IMR-90 (cell line): ENCODE measurements around the gene IGFBP6. TPM values are rescaled to one million over a fixed set of nuclear protein-coding genes. Genes with fewer than 3 reads are reported as not detected.

Experiments
- ATAC-seq: fragments of 200-7000 bp; cut with Tn5 transposase; 2 replicates; pipeline ENCODE4 v1.9.1; 2020; ENCODE audit warnings: low read depth, mild to moderate bottlenecking, moderate library complexity
- BruUV-seq: library from RNA; stranded (reverse); fragments of 400-500 nt; replicated peaks from 2 replicates; lab custom pipeline; 2021; lab: Mats Ljungman, UMichigan
- CTCF ChIA-PET: fragments of 300-600 bp; formaldehyde crosslinking; extraction: SDS; loops from one replicate; lab custom pipeline; 2021; ENCODE audit warnings: antibody characterized with exemption; lab: Yijun Ruan, JAX
- POLR2A ChIA-PET: fragments of 300-600 bp; sonication (Branson Sonifier 250); formaldehyde crosslinking; loops from one replicate; lab custom pipeline; 2022; ENCODE audit warnings: antibody characterized with exemption; ENCODE audit not compliant: unreplicated experiment; lab: Charles Lee
- DNase-seq: peaks from one replicate; pipeline ENCODE4 v3.0.0; 2013
- H2AFZ ChIP-seq: replicated peaks from 2 replicates; pipeline ENCODE3; 2013; ENCODE audit warnings: low read length, mild to moderate bottlenecking; ENCODE audit not compliant: poor library complexity
- H2AK5ac ChIP-seq: 2 replicates; pipeline ENCODE4 v1.6.1; 2013; ENCODE audit warnings: low read depth, low read length, inconsistent platforms
- H2AK9ac ChIP-seq: replicated peaks from 2 replicates; pipeline ENCODE3; 2013; ENCODE audit warnings: mild to moderate bottlenecking, low read depth, low read length, moderate library complexity; ENCODE audit not compliant: poor library complexity
- H2BK120ac ChIP-seq: 2 replicates; pipeline ENCODE4 v1.6.1; 2013; ENCODE audit warnings: low read depth, low read length, inconsistent platforms
- H2BK15ac ChIP-seq: 3 replicates; pipeline ENCODE4 v1.6.1; 2013; ENCODE audit warnings: low read depth, low read length, inconsistent platforms
- H2BK20ac ChIP-seq: 2 replicates; pipeline ENCODE4 v1.6.1; 2013; ENCODE audit warnings: low read depth, mild to moderate bottlenecking, inconsistent platforms, low read length, moderate library complexity
- H2BK5ac ChIP-seq: 2 replicates; pipeline ENCODE4 v1.6.1; 2013; ENCODE audit warnings: mild to moderate bottlenecking, low read depth, low read length, inconsistent platforms; ENCODE audit not compliant: poor library complexity, severe bottlenecking
- H3K14ac ChIP-seq: replicated peaks from 2 replicates; pipeline ENCODE4 v1.6.1; 2013; ENCODE audit warnings: low read depth, low read length, inconsistent platforms
- H3K18ac ChIP-seq: 2 replicates; pipeline ENCODE4 v1.6.1; 2013; ENCODE audit warnings: low read depth, low read length, control low read depth
- H3K23ac ChIP-seq: 2 replicates; pipeline ENCODE4 v1.6.1; 2013; ENCODE audit warnings: low read depth, low read length, inconsistent platforms
- H3K27ac ChIP-seq: 2 replicates; pipeline ENCODE4 v1.5.1; 2013; ENCODE audit warnings: mild to moderate bottlenecking, control low read depth, low read length; ENCODE audit not compliant: insufficient read depth
- H3K27me3 ChIP-seq: 2 replicates; pipeline ENCODE4 v1.6.1; 2013; ENCODE audit warnings: low read length; ENCODE audit not compliant: control insufficient read depth, insufficient read depth
- H3K36me3 ChIP-seq: 2 replicates; pipeline ENCODE4 v1.6.1; 2013; ENCODE audit warnings: low read length, mixed read lengths; ENCODE audit not compliant: control insufficient read depth, insufficient read depth
- H3K4ac ChIP-seq: 2 replicates; pipeline ENCODE4 v1.6.1; 2013; ENCODE audit warnings: low read depth, low read length, inconsistent platforms
- H3K4me1 ChIP-seq: 2 replicates; pipeline ENCODE4 v1.6.1; 2013; ENCODE audit warnings: low read length, mixed read lengths; ENCODE audit not compliant: control insufficient read depth, insufficient read depth
- H3K4me2 ChIP-seq: 2 replicates; pipeline ENCODE4 v1.6.1; 2013; ENCODE audit warnings: low read depth, mild to moderate bottlenecking, control low read depth, low read length, moderate library complexity
- H3K4me3 ChIP-seq: 2 replicates; pipeline ENCODE4 v1.5.1; 2013; ENCODE audit warnings: low read depth, mild to moderate bottlenecking, control low read depth, low read length, moderate library complexity; ENCODE audit not compliant: insufficient read depth
- H3K56ac ChIP-seq: 2 replicates; pipeline ENCODE4 v1.6.1; 2013; ENCODE audit warnings: low read length, inconsistent platforms; ENCODE audit not compliant: insufficient read depth; ENCODE audit errors: extremely low read depth
- H3K79me1 ChIP-seq, 2 experiments: 2 replicates each; pipeline ENCODE4 v1.6.1; 2013; ENCODE audit warnings: low read length in 2 of 2, inconsistent platforms in 1 of 2, low read depth in 1 of 2
- H3K9ac ChIP-seq: 2 replicates; pipeline ENCODE4 v1.6.1; 2013; ENCODE audit warnings: low read depth, low read length, control low read depth
- H3K9me1 ChIP-seq: 2 replicates; pipeline ENCODE4 v1.6.1; 2013; ENCODE audit warnings: low read length, inconsistent platforms; ENCODE audit not compliant: insufficient read depth
- H3K9me3 ChIP-seq: 2 replicates; pipeline ENCODE4 v1.6.1; 2013; ENCODE audit warnings: low read length; ENCODE audit not compliant: control insufficient read depth, insufficient read depth
- H4K20me1 ChIP-seq: 2 replicates; pipeline ENCODE4 v1.6.1; 2013; ENCODE audit warnings: low read length, inconsistent platforms; ENCODE audit not compliant: insufficient read depth
- H4K5ac ChIP-seq: 2 replicates; pipeline ENCODE4 v1.6.1; 2013; ENCODE audit warnings: mild to moderate bottlenecking, low read depth, low read length, control low read depth
- H4K8ac ChIP-seq, 2 experiments: 2 replicates each; pipeline ENCODE4 v1.6.1; 2013; ENCODE audit warnings: low read depth in 2 of 2, low read length in 2 of 2, control low read depth in 1 of 2, inconsistent platforms in 1 of 2
- H4K91ac ChIP-seq: 2 replicates; pipeline ENCODE4 v1.6.1; 2013; ENCODE audit warnings: low read depth, low read length, inconsistent platforms; ENCODE audit not compliant: insufficient read depth
- BHLHE40 ChIP-seq: fragments of 150-350 bp; IDR thresholded peaks from 2 replicates; pipeline ENCODE4 v1.6.1; 2016; ENCODE audit warnings: mild to moderate bottlenecking, low read depth, low read length
- CEBPB ChIP-seq: IDR thresholded peaks from 2 replicates; pipeline ENCODE4 v1.6.1; 2012; ENCODE audit warnings: low read depth, low read length, improper control_type of control experiment
- CHD1 ChIP-seq: IDR thresholded peaks from 2 replicates; pipeline ENCODE4 v1.6.1; 2012; ENCODE audit warnings: low read depth, low read length, improper control_type of control experiment
- CTCF ChIP-seq: conservative IDR thresholded peaks from 2 replicates; pipeline ENCODE4 v1.5.1; 2012; ENCODE audit warnings: mild to moderate bottlenecking, low read depth, low read length, improper control_type of control experiment
- FOS ChIP-seq: fragments of 150-350 bp; IDR thresholded peaks from 2 replicates; pipeline ENCODE4 v1.6.1; 2016; ENCODE audit warnings: low read depth, low read length
- MAZ ChIP-seq: IDR thresholded peaks from 2 replicates; pipeline ENCODE4 v1.6.1; 2012; ENCODE audit warnings: low read depth, mild to moderate bottlenecking, low read length, improper control_type of control experiment, moderate library complexity, borderline replicate concordance
- MXI1 ChIP-seq: IDR thresholded peaks from 2 replicates; pipeline ENCODE4 v1.6.1; 2012; ENCODE audit warnings: low read depth, mild to moderate bottlenecking, low read length, moderate library complexity, borderline replicate concordance
- NFE2L2 ChIP-seq: fragments of 150-350 bp; IDR thresholded peaks from 2 replicates; pipeline ENCODE4 v1.6.1; 2016; ENCODE audit warnings: low read depth, mild to moderate bottlenecking, low read length
- RAD21 ChIP-seq: IDR thresholded peaks from 2 replicates; pipeline ENCODE4 v1.6.1; 2012; ENCODE audit warnings: low read length, improper control_type of control experiment
- RFX5 ChIP-seq: IDR thresholded peaks from 2 replicates; pipeline ENCODE4 v1.8.0; 2012; ENCODE audit warnings: low read depth, mild to moderate bottlenecking, low read length, moderate library complexity
- SMC3 ChIP-seq: fragments of 150-350 bp; IDR thresholded peaks from 2 replicates; pipeline ENCODE4 v1.6.1; 2016; ENCODE audit warnings: low read depth, mild to moderate bottlenecking, antibody characterized with exemption, low read length, moderate library complexity
- USF2 ChIP-seq: fragments of 150-350 bp; IDR thresholded peaks from 2 replicates; pipeline ENCODE4 v1.6.1; 2017; ENCODE audit warnings: mild to moderate bottlenecking, antibody characterized with exemption, low read length, low read depth
- WGBS, 2 experiments: methylation state at CpG; one replicate each; pipeline versions ENCODE4 v1.1.5 to v1.1.7; 2013; ENCODE audit warnings: missing lambda C conversion rate in 2 of 2; ENCODE audit not compliant: insufficient read length in 1 of 2; ENCODE audit errors: extremely low coverage in 2 of 2; 5-methylcytosine and 5-hydroxymethylcytosine counted together
- dilution Hi-C: fragments of 300-500 bp; cut with HindIII; formaldehyde crosslinking; loops from one replicate; pipeline ENCODE4 v1.14.3; 2018; ENCODE audit warnings: low sequenced_read_pairs; ENCODE audit not compliant: unreplicated experiment
- in situ Hi-C: fragments of 300-500 bp; cut with MboI; formaldehyde crosslinking; loops from 3 replicates; pipeline ENCODE4 v1.14.3; 2019; ENCODE audit warnings: low sequenced_read_pairs, inconsistent platforms, mixed read lengths
- intact Hi-C: fragments of 100-400 bp; cut with micrococcal nuclease; formaldehyde crosslinking; loops from 2 replicates; pipeline ENCODE4 v1.10.0; 2022
- polyA plus RNA-seq, 3 experiments: library from polyadenylated mRNA; depleted of rRNA; stranded (reverse); fragments of >200 nt; gene quantifications; 2 replicates each; pipeline ENCODE4 v1.2.3, GENCODE V29; 2012; ENCODE audit warnings: low replicate concordance in 1 of 3
- total RNA-seq: library from RNA; depleted of rRNA; stranded (reverse); fragments of >200 nt; gene quantifications from 2 replicates; pipeline ENCODE4 v1.2.3, GENCODE V29; 2012

The IGFBP6 gene
- total and polyA plus RNA-seq, 2 of the 4 experiments (the other 2 are of a cell fraction) = 124 to 337 TPM

GRCh38 chr12:53131844-53132243 is 34.4 kb downstream of the IGFBP6 start:
- no peak overlapping the region for H2AK5ac ChIP-seq
- H3K4me2 ChIP-seq = no peak overlapping the region
- no peaks in the 10 kb centered on the region for H3K79me1 ChIP-seq
- no peak overlapping the region for H4K5ac ChIP-seq
- POLR2A ChIA-PET = no interaction called here
- H4K20me1 ChIP-seq = no peaks in the 10 kb centered on the region
- H3K27ac ChIP-seq = no peak overlapping the region
- H3K9me3 ChIP-seq = peaks cover 4% of the 10 kb centered on the region
- peaks cover 6% of the 10 kb centered on the region; the same call in 1 of the 2 replicates for H3K27me3 ChIP-seq
- no peaks in the 10 kb centered on the region for H3K4me1 ChIP-seq
- in situ Hi-C loops = no loop called here
- H3K4ac ChIP-seq = no peak overlapping the region
- BruUV-seq = no TSS peak
- no peak overlapping the region for H3K14ac ChIP-seq
- intact Hi-C loops = no loop called here
- no peak for TF ChIP-seq BHLHE40
- TF ChIP-seq CTCF = no peak
- TF ChIP-seq CHD1 = no peak
- no peak for TF ChIP-seq MAZ
- no peak for TF ChIP-seq SMC3
- no peak for TF ChIP-seq FOS
- TF ChIP-seq USF2 = no peak
- no peak for TF ChIP-seq CEBPB
- no peak for TF ChIP-seq NFE2L2
- no peak for TF ChIP-seq RAD21
- no peak for TF ChIP-seq RFX5
- no peak for TF ChIP-seq MXI1
- no peak overlapping the region for H3K4me3 ChIP-seq
- H2BK15ac ChIP-seq = no peak overlapping the region
- H2BK5ac ChIP-seq = no peak overlapping the region
- H4K8ac ChIP-seq = no peak overlapping the region
- DNase-seq (no peak), ATAC-seq (no peak)
- H2BK120ac ChIP-seq = no peak overlapping the region
- H2AK9ac ChIP-seq = no peak overlapping the region
- H3K56ac ChIP-seq = no peak overlapping the region
- no peaks in the 10 kb centered on the region for H3K9me1 ChIP-seq
- 0 out of 2 replicates have a peak overlapping the region, but pooled peaks have one; percentile 4 for H3K23ac ChIP-seq
- dilution Hi-C loops = no loop called here
- no peak overlapping the region for H3K9ac ChIP-seq
- H4K91ac ChIP-seq = no peak overlapping the region
- no peaks in the 10 kb centered on the region for H3K36me3 ChIP-seq
- CTCF ChIA-PET = no interaction called here
- no peak overlapping the region for H3K18ac ChIP-seq
- WGBS, 2 experiments = 86% methylated on average over 2 of the region's 2 CpGs; no CpG with 5 or more reads in 1 of the 2 experiments
- no peak overlapping the region for H2AFZ ChIP-seq
- H2BK20ac ChIP-seq = no peak overlapping the region
